Measurements from ENCODE around the gene NKPD1.

NKPD1 gene

GRCh38 chr19:45115809-45116615 is 44.8 kb downstream of the NKPD1 start:
- TF ChIP-seq GATA2 (IDR thresholded peaks at IDR 0.05; ENCODE audit: low read depth, low read length) (no peak), GATA3 (IDR thresholded peaks at IDR 0.05; ENCODE audit: low read depth, low read length) (no peak)

DNA sequence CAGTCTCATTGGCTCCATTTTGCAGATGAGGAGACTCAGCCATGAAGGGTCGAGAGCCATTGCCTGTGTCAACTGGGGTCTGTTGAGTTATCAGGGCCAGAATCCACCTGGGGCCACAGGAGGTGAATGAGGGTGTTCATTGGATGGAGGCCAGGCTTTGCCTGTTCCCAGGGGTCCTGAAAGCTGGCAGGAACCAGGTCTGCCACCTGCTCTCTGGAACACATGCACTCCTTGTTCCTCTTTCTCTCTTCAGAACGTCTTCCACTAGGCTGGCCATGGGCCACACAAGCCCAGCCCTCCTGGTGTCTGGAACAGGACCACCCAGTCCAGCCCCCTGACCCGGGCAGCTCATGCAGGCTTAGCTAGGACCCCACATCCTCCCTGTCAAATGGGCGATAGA is 46.7 kb downstream of the NKPD1 start:
- TF ChIP-seq GATA3 (IDR thresholded peaks at IDR 0.05; ENCODE audit: low read depth, low read length) (no peak), GATA2 (IDR thresholded peaks at IDR 0.05; ENCODE audit: low read depth, low read length) (no peak)

GRCh38 chr19:45113628-45114027 is 47.2 kb downstream of the NKPD1 start:
- TF ChIP-seq GATA3 (IDR thresholded peaks at IDR 0.05; ENCODE audit: low read depth, low read length): no peak
- no peak for TF ChIP-seq GATA2 (IDR thresholded peaks at IDR 0.05; ENCODE audit: low read depth, low read length)

GRCh38 chr19:45112111-45112827 is 48.5 kb downstream of the NKPD1 start:
- no peak for TF ChIP-seq GATA2 (IDR thresholded peaks at IDR 0.05; ENCODE audit: low read depth, low read length)
- no peak for TF ChIP-seq GATA3 (IDR thresholded peaks at IDR 0.05; ENCODE audit: low read depth, low read length)
